Stimulated activated CD4-positive, alpha-beta T cell treated with anti-CD3 and anti-CD28 coated beads, Interleukin-4, amount 100 ng/mL, for 48 hours (primary cell): Measurements from ENCODE around the gene CFAP157.

Source experiments
- DNase-seq, 2 donors: peaks; one replicate each; pipeline ENCODE4 v3.0.0-alpha.2; 2020; ENCODE audit warnings: low read depth in 2 of 2

The CFAP157 gene

DNA sequence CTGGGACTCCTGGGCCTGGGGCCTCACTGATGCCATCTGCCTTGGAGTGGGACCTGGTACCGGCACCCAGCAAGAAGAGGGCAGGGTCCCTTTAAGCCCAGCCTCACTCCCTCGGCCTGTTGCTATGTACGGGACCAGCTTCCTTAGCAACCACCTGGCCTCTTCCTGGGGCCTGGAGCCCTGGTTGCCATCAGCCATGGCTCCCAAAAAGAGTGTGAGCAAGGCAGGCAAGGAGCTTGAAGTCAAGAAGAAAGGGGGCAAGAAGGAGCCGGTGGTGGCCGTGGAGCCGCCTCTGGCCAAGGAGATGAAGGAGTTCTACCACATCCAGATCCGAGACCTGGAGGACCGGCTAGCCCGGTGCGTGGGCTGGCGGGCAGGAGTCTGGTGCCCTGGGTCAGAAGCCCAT lies at the start of gene CFAP157:
Gene CFAP157, plus strand, starts transcription at position 153 of the 406 bp plus-strand sequence. Its CDS starts 44 bp downstream, at position 197.
- DNase-seq, result no peak

DNA sequence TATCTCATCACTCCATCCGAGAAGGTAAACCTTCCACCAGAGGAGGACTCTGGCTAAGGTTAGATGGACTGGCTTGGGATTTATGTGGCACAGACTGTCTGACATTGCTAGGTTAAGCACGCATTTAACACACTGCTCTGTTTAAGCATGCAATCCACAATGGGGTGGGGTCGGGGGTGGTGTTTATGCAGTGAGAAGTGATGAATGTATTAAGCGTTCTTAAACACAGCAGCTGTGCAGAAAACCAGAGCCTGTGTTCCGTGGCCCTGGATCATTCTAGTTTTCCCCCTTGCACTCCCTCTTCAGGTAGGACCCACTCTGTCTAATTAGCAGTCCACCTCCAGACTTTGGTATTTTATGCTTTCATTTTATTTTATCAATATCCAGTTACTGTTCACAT lies 48.4 kb upstream of the CFAP157 start:
- no peak for DNase-seq

DNA sequence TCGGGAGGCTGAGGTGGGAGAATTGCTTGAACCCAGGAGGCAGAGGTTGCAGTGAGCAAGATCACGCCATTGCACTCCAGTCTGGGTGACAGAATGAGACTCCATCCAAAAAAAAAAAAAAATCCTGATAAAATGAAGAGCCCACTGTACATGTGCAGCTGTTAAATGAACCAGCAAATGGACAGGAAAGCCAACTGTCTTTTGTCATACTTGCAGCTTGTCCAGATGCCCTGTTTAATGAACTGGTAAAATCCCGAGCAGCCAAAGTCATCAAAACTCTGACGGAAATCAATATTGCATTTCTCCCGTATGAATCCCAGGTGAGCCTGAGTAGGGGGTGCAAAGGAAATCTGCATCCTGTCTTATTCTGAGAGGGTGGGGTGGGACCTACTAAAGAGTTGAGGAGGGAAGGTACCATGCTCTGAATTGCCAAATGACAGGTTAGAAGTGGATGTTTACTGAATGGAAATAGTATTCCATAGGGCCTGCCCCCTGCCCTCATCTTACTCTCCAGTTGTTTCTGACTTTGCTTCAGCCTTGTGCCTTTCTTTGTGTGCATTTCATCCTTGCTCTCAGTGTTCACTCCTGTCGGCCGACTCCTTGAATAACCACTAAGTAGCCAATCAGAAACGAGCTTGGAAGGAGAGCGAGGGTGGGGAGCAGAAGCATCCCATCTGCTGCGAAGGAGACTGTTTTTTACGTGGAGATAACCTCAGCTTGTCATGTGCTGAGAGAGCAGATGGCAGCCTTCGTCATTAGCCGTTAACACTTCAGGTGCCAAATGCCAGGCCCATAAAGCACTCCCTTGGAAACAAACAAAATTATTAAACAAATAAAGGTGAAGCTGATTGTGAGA lies 45.7 kb upstream of the CFAP157 start:
- no peak for DNase-seq

DNA sequence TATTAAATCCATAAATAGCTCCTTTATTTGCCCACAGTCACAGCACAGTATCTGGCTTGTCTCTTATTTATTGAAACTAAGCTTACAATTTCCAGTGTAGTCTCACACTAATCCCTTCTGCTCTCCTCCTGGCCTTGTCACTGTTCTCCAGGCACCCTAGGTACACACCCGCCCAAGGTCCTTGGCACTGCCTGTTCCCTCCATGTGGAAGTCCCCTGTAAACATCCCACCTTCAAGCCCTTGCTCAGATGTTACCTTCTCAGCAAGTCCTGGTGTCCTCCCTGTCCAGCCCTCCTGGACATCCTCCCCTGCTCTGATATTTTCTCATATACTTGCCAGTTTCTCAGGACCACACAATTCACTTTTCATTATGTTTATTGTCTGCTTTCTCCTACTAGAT lies 44.2 kb upstream of the CFAP157 start:
- DNase-seq, result no peak

DNA sequence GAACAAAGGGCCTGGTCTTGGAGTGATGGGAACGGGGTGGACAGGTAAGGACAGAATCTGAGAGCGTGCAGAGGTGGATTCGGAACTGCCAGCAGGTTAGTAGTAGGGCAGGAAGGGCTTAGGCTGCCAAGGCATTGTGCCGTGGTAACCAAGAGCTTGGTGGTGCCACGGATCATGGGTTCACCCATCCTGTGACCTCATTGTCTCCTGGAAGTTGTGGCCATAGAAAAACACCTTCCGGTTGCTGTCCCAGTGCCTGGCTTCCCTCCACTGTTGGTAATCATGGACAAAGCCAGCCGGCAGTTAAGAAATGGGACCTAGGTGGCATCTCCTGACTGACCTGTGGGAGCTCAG lies 42.5 kb upstream of the CFAP157 start:
- DNase-seq, result no peak

DNA sequence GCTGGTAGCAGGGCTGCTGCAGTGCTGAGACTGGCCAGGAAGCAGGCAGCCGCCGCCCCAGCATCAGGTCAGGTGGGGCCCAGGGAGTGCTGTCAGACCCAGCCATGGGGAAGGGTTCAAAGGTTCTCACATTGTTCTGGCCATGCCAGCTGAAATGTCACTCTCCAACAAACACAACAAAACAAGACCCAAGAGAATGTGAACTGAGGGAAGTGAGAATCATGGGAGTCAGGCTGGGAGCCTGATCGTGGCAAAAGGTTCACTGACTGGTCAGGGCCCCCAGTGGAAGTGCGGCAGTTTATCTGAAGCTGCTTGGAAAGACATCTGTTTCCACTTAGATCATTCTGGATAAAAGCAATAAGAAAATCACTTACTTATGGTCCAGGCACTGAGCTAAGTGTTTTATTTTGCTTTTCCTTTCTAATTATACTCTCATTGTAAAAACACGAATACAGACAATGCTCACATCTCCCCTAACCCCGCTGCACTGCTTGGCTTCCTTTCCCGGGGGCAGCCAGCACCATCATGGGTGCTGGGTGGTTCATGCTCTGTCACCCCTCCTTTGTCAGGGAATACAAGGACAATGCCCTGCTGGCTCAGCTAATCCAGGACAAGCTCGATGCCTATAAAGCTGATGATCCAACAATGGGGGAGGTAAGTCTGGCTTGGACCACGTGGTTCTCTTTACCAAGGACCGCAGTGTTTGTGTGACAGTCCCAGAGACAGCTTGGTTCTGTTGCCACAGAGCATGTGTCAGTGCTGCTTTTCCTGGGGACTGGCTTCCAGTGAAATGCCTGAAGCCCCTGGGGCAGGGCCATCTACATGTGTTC lies 41.9 kb upstream of the CFAP157 start:
- no peak for DNase-seq

DNA sequence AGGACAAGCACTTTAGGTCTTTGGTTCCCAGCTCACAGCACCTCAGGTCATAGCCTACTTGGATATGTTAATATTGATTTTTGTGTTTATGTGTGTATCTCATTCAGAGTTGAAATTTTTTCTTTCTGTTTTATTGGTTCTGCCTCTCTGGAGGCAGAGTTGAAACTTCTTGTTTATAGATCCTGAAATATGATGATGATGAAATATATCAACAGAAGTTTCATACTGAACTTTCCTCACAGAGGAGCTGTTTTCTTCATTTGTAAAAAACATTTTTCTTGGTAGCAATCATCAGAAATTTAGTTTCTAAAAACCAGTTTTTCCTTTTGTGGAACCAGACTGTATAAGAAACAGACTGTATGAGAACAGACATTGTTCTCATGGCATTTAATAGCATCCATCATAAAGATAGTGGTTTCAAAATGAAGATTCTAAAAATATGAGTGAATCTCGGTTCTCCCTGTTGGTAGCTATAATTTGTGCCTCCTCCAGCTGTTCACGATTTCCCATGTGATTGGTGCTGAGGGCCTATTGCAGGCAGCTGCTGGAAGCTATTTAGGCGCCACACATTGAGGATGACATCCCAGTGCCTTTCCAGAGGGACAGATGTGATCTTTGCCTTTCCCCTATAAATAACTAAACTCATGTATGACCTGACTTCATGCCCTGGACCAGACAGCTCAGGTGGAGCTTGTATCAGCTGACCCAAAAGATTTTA lies 39.5 kb upstream of the CFAP157 start:
- DNase-seq, result no peak

DNA sequence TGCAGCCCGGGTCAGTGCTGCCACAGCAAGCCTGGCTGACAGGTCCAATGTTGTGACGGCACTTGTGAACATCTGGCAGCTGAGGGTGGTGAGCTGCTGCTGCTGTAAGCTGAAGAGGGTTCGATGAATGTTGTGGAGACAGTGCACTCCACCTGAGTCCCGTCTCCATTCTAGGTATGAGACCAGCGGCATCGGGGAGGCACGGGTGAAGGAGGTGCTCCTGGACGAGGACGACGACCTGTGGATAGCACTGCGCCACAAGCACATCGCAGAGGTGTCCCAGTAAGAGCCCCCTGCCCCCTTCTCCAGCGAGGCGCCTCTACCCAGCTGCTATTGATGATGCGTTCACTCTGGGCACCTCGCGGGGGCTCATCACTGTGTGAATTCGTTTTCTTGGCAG lies 38.9 kb upstream of the CFAP157 start:
- DNase-seq, result no peak

DNA sequence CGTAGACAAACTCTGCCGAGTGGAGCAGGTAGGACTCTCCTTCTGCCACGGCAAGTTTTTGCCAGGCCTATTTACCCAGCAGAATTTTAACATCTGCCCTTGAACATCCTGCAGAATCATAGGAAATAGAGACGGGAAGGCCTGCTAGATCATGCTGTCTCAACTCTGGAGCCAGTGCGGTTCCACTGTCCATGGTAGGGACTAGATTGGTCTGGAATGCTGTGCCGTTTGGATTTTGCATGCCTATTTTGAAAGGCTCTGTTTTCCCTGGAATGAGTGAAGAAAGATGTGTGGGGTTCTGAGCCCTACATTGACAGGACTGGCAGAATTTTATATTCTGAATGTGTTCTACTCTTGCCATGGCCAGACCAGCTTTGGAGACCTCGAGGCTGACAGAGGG lies 33.6 kb upstream of the CFAP157 start:
- DNase-seq, result no peak

DNA sequence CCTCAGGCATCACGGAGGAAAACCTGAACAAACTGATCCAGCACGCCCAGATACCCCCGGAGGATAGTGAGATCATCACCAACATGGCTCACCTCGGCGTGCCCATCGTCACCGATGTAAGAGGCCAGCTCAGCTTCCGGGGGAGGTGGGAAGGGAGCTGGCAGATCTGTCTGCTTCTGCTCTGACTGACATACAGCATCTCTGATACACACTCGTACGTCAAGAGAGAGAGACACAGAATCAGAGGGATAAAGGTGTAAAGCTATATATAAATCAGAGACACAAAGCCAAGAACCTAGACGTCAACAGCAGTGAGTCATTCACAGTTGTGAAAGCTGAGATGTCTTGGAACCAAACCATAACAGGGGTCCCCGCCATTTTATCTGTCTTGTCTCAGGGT lies 30.1 kb upstream of the CFAP157 start:
- no peak for DNase-seq

DNA sequence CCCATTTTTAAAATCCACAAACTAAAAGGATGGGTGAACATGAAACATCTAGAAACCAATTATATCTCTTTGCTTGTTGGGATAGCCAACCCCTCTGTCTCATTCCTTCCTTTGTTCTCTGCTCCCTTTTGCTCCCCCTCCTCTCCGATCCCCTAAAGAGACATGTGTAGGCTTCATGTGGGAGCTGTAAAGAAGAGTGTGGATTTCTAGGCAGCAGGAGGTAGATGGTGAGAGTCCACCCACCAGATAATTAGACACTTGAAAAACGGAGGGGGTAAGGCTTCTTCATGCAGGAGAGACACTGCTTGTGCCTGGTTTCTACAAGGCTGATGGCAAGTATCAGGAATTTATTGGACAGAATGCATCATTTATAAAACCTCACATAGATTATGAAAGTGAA lies 27.3 kb upstream of the CFAP157 start:
- no peak for DNase-seq

DNA sequence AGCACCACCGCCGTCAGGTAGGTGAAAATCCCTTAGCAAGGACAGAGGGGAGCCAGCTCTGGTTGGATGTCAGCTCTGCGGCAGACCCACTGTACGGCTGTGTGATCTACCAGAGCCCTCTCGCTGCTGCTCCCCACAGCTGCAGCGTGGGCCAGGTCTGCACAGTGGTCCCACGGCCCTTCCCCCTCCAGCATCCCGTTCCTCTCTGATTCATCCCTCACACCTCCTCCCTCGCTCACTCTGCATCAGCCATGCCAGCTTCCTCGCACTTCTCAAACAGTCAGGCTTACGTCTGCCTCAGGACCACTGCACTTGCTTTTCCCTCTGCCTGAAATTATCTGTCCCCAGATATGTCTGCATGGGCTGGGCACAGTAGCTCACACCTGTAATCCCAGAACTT lies 26.6 kb upstream of the CFAP157 start:
- no peak for DNase-seq

DNA sequence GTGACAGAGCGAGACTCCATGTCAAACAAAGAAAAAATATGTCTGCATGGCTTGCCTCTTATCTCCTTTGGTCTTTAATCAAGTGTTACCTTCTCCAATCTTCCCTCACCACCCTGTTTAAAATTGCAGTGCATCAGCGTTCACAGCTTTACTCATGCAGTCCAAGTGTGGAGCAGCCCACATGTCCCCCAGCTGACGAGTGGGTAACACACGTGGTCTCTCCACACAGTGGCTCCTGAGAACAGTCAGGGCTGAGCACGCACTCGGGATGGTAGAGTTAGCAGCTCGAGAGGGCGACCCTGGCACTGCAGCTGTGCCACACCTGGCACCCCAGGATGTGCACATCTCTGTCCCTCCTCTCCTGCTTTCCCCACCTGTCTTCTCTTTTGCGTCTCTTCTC lies 25.9 kb upstream of the CFAP157 start:
- DNase-seq, result no peak

DNA sequence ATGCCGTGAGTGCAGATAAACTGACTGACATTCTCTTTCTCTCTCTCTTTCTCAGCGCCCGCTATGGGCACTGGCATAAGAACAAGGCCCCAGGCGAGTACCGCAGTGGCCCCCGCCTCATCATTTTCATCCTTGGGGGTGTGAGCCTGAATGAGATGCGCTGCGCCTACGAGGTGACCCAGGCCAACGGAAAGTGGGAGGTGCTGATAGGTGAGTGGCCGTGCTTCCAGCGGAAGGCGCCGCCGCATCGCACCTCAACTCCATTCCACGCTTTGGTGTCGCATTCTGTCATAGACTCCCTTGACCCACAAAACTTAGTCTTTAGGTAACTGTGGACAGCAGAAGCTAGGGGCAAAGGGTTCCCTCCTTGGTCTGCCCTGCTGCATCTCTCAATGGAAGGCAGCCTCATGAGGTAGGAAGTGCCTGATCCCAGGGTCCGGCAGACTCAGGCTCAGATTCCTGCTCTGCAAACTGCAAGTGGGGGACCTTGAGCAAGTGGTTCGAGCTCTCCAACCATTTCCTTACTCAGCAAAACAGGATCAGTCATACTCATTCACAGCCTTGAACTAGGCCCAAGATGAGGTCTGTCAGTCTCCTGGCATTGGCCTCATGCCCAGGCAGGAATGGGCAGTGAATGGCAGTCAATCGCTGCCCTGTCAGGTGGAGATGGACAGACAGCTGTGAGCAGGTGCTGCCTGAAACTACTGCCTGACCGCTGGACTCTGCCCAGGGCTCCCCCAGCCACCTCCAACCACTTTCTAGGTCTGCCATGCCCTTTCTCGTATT lies 24.2 kb upstream of the CFAP157 start:
- no peak for DNase-seq

DNA sequence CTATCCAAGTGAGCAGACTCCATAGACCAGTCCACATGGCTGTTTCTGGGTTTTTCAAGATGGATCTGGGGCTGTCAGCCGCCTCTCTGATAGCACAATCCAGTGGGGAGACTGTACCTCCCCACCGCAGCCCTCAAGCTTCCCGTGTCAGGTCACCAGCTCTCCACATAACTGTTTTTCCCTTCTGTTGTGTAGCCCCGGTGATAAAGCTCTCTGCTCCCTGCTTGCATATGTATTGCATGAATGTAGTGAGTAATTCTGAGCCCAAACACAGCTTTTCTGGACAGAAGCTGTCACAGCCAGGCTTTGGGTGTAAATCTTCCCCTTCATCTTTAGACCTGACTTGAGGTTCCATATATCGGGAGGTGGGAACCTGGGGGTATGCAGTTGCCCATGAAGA lies 23.1 kb upstream of the CFAP157 start:
- DNase-seq, result no peak

DNA sequence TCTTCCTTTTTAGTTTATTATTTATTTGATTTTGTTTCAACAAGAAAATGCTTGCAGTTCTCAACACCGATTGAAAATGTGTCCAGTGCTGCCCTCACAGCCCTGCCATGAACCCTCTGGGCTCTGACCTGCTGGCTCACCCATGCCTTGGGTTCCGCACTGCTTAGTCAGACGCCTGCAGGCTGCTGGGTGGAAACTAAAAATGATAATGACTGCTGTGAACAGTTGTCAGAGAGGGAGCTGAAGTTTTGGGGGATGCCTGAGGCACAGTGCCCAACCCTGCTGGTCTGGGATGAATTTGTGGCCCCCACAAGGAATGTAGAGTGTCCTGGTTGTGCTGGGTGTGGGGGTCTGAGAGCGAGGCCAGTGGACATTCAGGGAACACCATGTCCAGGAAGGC lies 22.2 kb upstream of the CFAP157 start:
- DNase-seq, result no peak

DNA sequence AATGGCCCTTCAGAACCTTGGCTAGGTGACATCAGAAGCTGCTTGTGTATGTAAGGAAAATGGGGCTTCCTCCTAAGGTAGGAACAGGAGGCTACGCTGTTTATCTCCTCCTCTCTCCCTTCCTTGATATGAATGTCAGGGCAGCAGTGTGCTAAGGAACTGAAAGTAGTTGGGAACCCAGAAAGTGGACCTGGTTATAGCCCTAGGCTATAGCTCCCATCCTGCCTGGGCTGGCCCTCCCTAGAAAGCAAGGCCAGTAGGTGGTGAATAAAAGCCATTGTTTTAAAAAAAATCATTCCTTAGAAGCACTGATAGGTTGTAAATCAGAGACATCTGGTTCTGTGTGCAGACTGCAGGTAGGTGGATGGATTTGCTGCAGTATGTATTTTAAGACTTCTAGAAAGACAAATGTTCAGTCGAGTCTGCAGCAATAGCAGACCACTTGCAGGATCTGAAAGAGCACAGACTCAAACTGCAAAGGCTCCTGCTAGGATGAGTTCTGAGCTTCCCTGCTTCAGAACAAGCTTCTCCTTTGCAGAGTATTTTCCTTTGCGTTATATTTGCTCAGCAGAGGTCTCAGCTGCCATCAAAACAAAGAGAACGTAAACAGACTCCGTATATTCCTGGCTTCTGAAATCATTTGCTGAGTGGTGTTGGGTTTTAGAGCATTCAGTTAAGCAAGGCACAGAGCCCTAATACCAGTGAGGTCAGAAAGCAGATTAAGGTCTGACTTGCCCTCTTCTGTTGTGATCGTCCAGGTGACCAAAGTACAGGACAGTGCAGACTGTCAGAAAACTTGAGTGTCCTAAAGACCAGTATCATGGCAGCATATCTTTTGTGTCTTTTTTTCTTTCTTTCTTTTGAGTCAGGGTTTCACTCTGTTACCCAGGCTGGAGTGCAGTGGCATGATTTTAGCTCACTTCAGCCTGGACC lies 20.1 kb upstream of the CFAP157 start:
- no peak for DNase-seq

DNA sequence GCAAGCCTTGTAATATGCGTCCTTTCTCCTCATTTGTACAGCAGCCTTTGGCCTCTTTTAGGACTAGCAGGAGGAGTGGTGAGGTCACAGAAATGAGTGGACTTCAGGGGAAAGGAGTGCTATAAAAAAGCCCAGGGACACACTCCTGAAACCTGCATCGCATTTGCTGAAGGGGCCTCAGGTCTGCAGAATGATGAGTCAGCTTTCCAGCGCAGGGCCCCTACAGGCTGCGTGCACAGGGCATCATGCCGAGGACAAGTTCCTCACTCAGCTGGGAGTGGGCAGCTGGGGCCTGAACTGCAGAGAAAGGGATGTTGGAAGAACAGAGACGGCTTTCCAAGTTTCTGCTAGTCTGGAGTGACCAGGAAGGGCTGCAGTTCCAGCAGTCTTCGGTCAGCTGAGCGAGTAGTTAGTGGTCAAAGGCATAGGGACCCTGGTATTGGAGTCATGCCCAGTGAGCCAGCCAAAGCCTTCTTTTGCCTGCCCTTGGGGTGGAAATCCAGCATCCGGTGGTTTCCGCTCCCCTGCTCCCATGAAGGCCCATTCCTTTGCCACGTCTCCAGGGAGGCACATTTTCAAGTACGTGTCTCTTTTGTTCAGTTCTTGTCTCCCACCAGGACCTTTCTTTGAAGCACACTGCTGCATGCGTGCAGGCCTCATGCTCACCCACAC lies 17.3 kb upstream of the CFAP157 start:
- no peak for DNase-seq

DNA sequence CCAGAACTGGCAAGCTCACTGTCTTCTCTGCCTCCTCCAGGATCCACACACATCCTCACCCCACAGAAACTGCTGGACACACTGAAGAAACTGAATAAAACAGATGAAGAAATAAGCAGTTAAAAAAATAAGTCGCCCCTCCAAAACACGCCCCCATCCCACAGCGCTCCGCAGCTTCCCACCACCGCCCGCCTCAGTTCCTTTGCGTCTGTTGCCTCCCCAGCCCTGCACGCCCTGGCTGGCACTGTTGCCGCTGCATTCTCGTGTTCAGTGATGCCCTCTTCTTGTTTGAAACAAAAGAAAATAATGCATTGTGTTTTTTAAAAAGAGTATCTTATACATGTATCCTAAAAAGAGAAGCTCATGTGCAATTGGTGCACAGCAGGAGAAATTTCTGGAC lies 16.1 kb upstream of the CFAP157 start:
- no peak for DNase-seq

DNA sequence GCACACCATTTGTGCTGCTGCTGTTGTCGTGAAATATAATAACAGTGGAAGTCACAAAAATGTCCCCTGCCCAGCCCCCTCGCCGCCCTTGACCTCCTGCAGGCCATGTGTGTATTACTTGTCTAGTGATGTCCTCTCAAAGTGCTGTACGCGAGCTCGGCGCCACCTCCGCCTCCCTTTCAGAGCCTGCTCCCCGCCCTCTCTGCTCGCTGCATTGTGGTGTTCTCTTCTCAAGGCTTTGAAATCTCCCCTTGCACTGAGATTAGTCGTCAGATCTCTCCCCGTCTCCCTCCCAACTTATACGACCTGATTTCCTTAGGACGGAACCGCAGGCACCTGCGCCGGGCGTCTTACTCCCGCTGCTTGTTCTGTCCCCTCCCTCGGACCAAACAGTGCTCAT lies 14.7 kb upstream of the CFAP157 start:
- no peak for DNase-seq
